Liver (tissue), 9 donors: ENCODE data around the gene FANCL. TPM values are rescaled to one million over a fixed set of nuclear protein-coding genes. Genes with fewer than 3 reads are reported as not detected.
A peak's percentile ranks its signal among the peaks of the same experiment; 100 is the strongest.
"Not testable (repeated sequence)": the region's sequence is repeated elsewhere in the genome, so short reads cannot be mapped to it uniquely, and the experiment has no call there.

Experiments
- DNase-seq: peaks from one replicate; pipeline ENCODE4 v3.0.0-alpha.2; 2017; ENCODE audit warnings: low spot score
- H3K27ac ChIP-seq, 2 donors: one replicate each; pipeline ENCODE4 v1.7.0; 2013; ENCODE audit warnings: inconsistent platforms in 2 of 2, low read length in 2 of 2, control low read depth in 1 of 2, low read depth in 1 of 2, mild to moderate bottlenecking in 1 of 2
- H3K27me3 ChIP-seq, 4 donors: one replicate each; pipeline versions ENCODE4 v1.6.1 to v1.7.0; 2013; ENCODE audit warnings: low read length in 3 of 4, inconsistent platforms in 1 of 4, mild to moderate bottlenecking in 1 of 4, moderate library complexity in 1 of 4; ENCODE audit not compliant: control insufficient read depth in 4 of 4, insufficient read depth in 4 of 4
- H3K36me3 ChIP-seq, 4 donors: one replicate each; pipeline versions ENCODE4 v1.6.1 to v1.7.0; 2013; ENCODE audit warnings: low read length in 3 of 4, mild to moderate bottlenecking in 3 of 4, low read depth in 1 of 4, moderate library complexity in 1 of 4; ENCODE audit not compliant: control insufficient read depth in 4 of 4, insufficient read depth in 3 of 4
- H3K4me1 ChIP-seq, 4 donors: one replicate each; pipeline versions ENCODE4 v1.6.1 to v1.7.0; 2013; ENCODE audit warnings: low read length in 3 of 4, mild to moderate bottlenecking in 3 of 4, moderate library complexity in 1 of 4; ENCODE audit not compliant: control insufficient read depth in 4 of 4, insufficient read depth in 4 of 4
- H3K4me3 ChIP-seq, 3 donors: one replicate each; pipeline versions ENCODE4 v1.6.1 to v1.7.0; 2013; ENCODE audit warnings: low read length in 3 of 3, control low read depth in 1 of 3, low read depth in 1 of 3, mild to moderate bottlenecking in 1 of 3
- H3K9ac ChIP-seq, 2 donors: one replicate each; pipeline ENCODE4 v1.7.0; 2013; ENCODE audit warnings: low read length in 2 of 2, mild to moderate bottlenecking in 2 of 2, moderate library complexity in 2 of 2, control low read depth in 1 of 2, low read depth in 1 of 2
- H3K9me3 ChIP-seq, 4 donors: one replicate each; pipeline versions ENCODE4 v1.6.1 to v1.7.0; 2013; ENCODE audit warnings: low read length in 3 of 4; ENCODE audit not compliant: control insufficient read depth in 4 of 4
- ATF3 ChIP-seq: IDR thresholded peaks from 2 replicates; pipeline ENCODE4 v1.6.1; 2016; ENCODE audit warnings: antibody characterized with exemption
- CTCF ChIP-seq: fragments of 150-350 bp; IDR thresholded peaks from 2 replicates; pipeline ENCODE4 v1.5.1; 2017; ENCODE audit warnings: improper control_type of control experiment, low read depth, low read length; ENCODE audit not compliant: missing input control
- EGR1 ChIP-seq, 2 donors: IDR thresholded peaks; 2 replicates each; pipeline ENCODE4 v1.6.1; 2016 to 2018; ENCODE audit warnings: antibody characterized with exemption in 2 of 2, low read depth in 2 of 2
- FOXA1 ChIP-seq: IDR thresholded peaks from 2 replicates; pipeline ENCODE4 v1.6.1; 2016; ENCODE audit warnings: antibody characterized with exemption
- FOXA2 ChIP-seq: IDR thresholded peaks from 2 replicates; pipeline ENCODE4 v1.6.1; 2016; ENCODE audit warnings: antibody characterized with exemption
- GABPA ChIP-seq, 2 donors: IDR thresholded peaks in 1 of 2; conservative IDR thresholded peaks in 1 of 2; 2 replicates each; pipeline ENCODE4 v1.6.1; 2016; ENCODE audit warnings: antibody characterized with exemption in 2 of 2, mild to moderate bottlenecking in 1 of 2, moderate library complexity in 1 of 2
- HNF4A ChIP-seq, 2 donors: conservative IDR thresholded peaks; 2 replicates each; pipeline ENCODE4 v1.6.1; 2016; ENCODE audit warnings: antibody characterized with exemption in 2 of 2, mild to moderate bottlenecking in 2 of 2
- HNF4G ChIP-seq: IDR thresholded peaks from 2 replicates; pipeline ENCODE4 v1.6.1; 2016; ENCODE audit warnings: antibody characterized with exemption
- MAX ChIP-seq: IDR thresholded peaks from 2 replicates; pipeline ENCODE4 v1.6.1; 2016; ENCODE audit warnings: antibody characterized with exemption
- NR2F2 ChIP-seq: IDR thresholded peaks from 2 replicates; pipeline ENCODE4 v1.6.1; 2016; ENCODE audit warnings: antibody characterized with exemption
- RAD21 ChIP-seq, 2 donors: IDR thresholded peaks; 2 replicates each; pipeline ENCODE4 v1.6.1; 2016; ENCODE audit warnings: antibody characterized with exemption in 2 of 2, mild to moderate bottlenecking in 2 of 2
- RXRA ChIP-seq, 2 donors: IDR thresholded peaks; 2 replicates each; pipeline ENCODE4 v1.6.1; 2017 to 2018; ENCODE audit warnings: antibody characterized with exemption in 2 of 2, mild to moderate bottlenecking in 1 of 2
- SP1 ChIP-seq: IDR thresholded peaks from 2 replicates; pipeline ENCODE4 v1.6.1; 2018; ENCODE audit warnings: antibody characterized with exemption, mild to moderate bottlenecking
- TAF1 ChIP-seq: conservative IDR thresholded peaks from 2 replicates; pipeline ENCODE4 v1.6.1; 2016; ENCODE audit warnings: antibody characterized with exemption, mild to moderate bottlenecking
- YY1 ChIP-seq: IDR thresholded peaks from 2 replicates; pipeline ENCODE4 v1.6.1; 2016; ENCODE audit warnings: antibody characterized with exemption, mild to moderate bottlenecking
- ZBTB33 ChIP-seq: IDR thresholded peaks from 2 replicates; pipeline ENCODE4 v1.6.1; 2016; ENCODE audit warnings: antibody characterized with exemption
- WGBS: extraction: QIAGEN DNeasy Blood & Tissue Kit; methylation state at CpG from one replicate; pipeline ENCODE4 v1.1.7; 2013; 5-methylcytosine and 5-hydroxymethylcytosine counted together
- polyA plus RNA-seq, 2 donors: library from polyadenylated mRNA; stranded (reverse) in 1 of 2; unstranded in 1 of 2; fragments of 200-250 nt in 1 of 2; fragments of >200 nt in 1 of 2; fragmentation: Nextera tagmentation in 1 of 2; extraction: Ambion mirVana in 1 of 2; gene quantifications; one replicate each; pipeline versions ENCODE4 v1.2.1 to v1.2.3, GENCODE V29; 2013 to 2015
- total RNA-seq, 2 donors: library from RNA; depleted of rRNA; stranded (reverse); fragments of >200 nt; gene quantifications; one replicate each; pipeline ENCODE4 v1.2.3, GENCODE V29; 2014
- donor health status: healthy.
- donor health status: healthy.
- donor health status: healthy.
- donor health status: healthy.
- donor health status: healthy.

FANCL gene
- total and polyA plus RNA-seq, 4 donors, result 4.2 to 26.1 (median 16.4) TPM

GRCh38 chr2:58221909-58222308, 19.2 kb downstream of the FANCL start:
- peaks cover 0 to 10% (median 3%) of the 10 kb centered on the region in 4 donors for H3K36me3 ChIP-seq
- no peak overlapping the region for H3K27ac ChIP-seq
- WGBS, result 83% methylated on average over 2 of the region's 2 CpGs
- H3K9me3 ChIP-seq, result no peaks in the 10 kb centered on the region
- DNase-seq, result no peak
- no peak overlapping the region for H3K4me3 ChIP-seq
- peaks cover 0 to 4% (median 0%) of the 10 kb centered on the region in 4 donors for H3K4me1 ChIP-seq
- H3K9ac ChIP-seq, result no peak overlapping the region
- H3K27me3 ChIP-seq, result no peaks in the 10 kb centered on the region
- TF ChIP-seq RXRA (IDR thresholded peaks at IDR 0.05) (no peak), ZBTB33 (no peak), CTCF (no peak), FOXA1 (no peak), GABPA (IDR thresholded peaks at IDR 0.05 in 1 of 2, conservative IDR thresholded peaks at IDR 0.05 in 1 of 2) (no peak), SP1 (no peak), ATF3 (no peak), HNF4A (conservative IDR thresholded peaks at IDR 0.05) (no peak), HNF4G (no peak), EGR1 (IDR thresholded peaks at IDR 0.05; ENCODE audit: low read depth in 2 of 2) (no peak), TAF1 (no peak), MAX (no peak)

- Histone ChIP-seq H3K27me3 (no peaks in the 10 kb centered on the region), H3K4me3 (no peak overlapping the region), H3K36me3 (peaks cover 0 to 11% (median 7%) of the 10 kb centered on the region in 4 donors), H3K9me3 (peaks cover 0 to 3% (median 1%) of the 10 kb centered on the region in 4 donors), H3K9ac (no peak overlapping the region), H3K4me1 (peaks cover 0 to 11% (median 7%) of the 10 kb centered on the region in 4 donors), H3K27ac (no peak overlapping the region)
- WGBS, result 23% methylated on average over 1 of the region's 1 CpG
- TF ChIP-seq EGR1 (IDR thresholded peaks at IDR 0.05; ENCODE audit: low read depth in 2 of 2) (no peak), GABPA (IDR thresholded peaks at IDR 0.05 in 1 of 2, conservative IDR thresholded peaks at IDR 0.05 in 1 of 2) (peak in 1 of 2 donors; percentile 30), NR2F2 (no peak), HNF4A (conservative IDR thresholded peaks at IDR 0.05) (peak; percentile 65 to 90), YY1 (peak; percentile 88), RAD21 (IDR thresholded peaks at IDR 0.05) (peak; percentile 12 to 47), FOXA1 (no peak), MAX (no peak), SP1 (peak; percentile 43), HNF4G (peak; percentile 61), FOXA2 (no peak)
- DNase-seq, result no peak
Measured at GRCh38 chr2:58215429-58215828, 25.7 kb downstream of the FANCL start.

GRCh38 chr2:58210951-58211568, 30.1 kb downstream of the FANCL start:
- not testable (repeated sequence) for H3K36me3 ChIP-seq, H3K4me1 ChIP-seq, DNase-seq, H3K27ac ChIP-seq, H3K27me3 ChIP-seq, H3K4me3 ChIP-seq, H3K9me3 ChIP-seq, H3K9ac ChIP-seq
- over 99% methylated on average over 6 of the region's 6 CpGs for WGBS
